Neural progenitor cell (in vitro differentiated cells): Measurements from ENCODE around the gene PMF1.

Source experiments
- CTCF ChIP-seq: fragments of 200-600 bp; sonication (generic); IDR thresholded peaks from 2 replicates; pipeline ENCODE4 v1.5.1; 2017; ENCODE audit warnings: antibody characterized with exemption, mild to moderate bottlenecking
- EZH2 ChIP-seq: fragments of 200-600 bp; sonication (generic); IDR thresholded peaks from 2 replicates; pipeline ENCODE4 v1.6.1; 2017; ENCODE audit warnings: antibody characterized with exemption, mild to moderate bottlenecking, moderate library complexity
- EZH2phosphoT487 ChIP-seq: fragments of 200-600 bp; sonication (generic); IDR thresholded peaks from 2 replicates; pipeline ENCODE4 v1.6.1; 2017; ENCODE audit warnings: antibody characterized with exemption

DNA sequence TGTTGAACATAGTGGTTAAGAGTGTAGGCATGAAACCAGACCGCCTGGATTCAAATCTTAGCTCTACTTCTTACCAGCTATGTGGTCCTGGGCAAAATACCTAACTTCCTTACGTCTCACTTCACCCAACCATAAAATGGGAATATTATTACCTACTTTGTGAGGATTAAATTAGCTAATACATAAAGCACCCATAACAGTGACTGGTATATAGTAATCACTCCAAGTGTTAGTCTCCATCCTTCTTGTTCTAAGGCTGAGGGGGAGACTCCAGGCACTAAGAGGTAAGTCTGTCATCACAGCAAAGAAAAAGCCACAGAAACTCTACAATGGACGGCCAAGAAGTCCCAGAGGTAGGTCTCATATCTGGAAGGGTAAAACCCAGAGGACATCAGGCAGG, 67.0 kb downstream of the PMF1 start:
- TF ChIP-seq CTCF (no peak), EZH2 (no peak), EZH2phosphoT487 (no peak)
